SU-DHL-6 (cell line): ENCODE results near the gene HINFP.

Source experiments
- EZH2phosphoT487 ChIP-seq: fragments of 200-600 bp; sonication (generic), shearing (Covaris generic); conservative IDR thresholded peaks from 2 replicates; pipeline ENCODE4 v1.6.1; 2018; ENCODE audit warnings: mild to moderate bottlenecking, antibody characterized with exemption, low read length, moderate library complexity, mixed read lengths
- TF ChIP-seq, protein P1 (sequence below): fragments of 200-600 bp; sonication (generic); IDR thresholded peaks from one replicate; pipeline ENCODE4 v1.5.1; 2017; ENCODE audit warnings: antibody characterized with exemption, mild to moderate bottlenecking, low read length, moderate library complexity; ENCODE audit not compliant: insufficient read depth, poor library complexity, severe bottlenecking

- TF ChIP-seq, protein P1, sequence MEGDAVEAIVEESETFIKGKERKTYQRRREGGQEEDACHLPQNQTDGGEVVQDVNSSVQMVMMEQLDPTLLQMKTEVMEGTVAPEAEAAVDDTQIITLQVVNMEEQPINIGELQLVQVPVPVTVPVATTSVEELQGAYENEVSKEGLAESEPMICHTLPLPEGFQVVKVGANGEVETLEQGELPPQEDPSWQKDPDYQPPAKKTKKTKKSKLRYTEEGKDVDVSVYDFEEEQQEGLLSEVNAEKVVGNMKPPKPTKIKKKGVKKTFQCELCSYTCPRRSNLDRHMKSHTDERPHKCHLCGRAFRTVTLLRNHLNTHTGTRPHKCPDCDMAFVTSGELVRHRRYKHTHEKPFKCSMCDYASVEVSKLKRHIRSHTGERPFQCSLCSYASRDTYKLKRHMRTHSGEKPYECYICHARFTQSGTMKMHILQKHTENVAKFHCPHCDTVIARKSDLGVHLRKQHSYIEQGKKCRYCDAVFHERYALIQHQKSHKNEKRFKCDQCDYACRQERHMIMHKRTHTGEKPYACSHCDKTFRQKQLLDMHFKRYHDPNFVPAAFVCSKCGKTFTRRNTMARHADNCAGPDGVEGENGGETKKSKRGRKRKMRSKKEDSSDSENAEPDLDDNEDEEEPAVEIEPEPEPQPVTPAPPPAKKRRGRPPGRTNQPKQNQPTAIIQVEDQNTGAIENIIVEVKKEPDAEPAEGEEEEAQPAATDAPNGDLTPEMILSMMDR = no peak
- no peak for TF ChIP-seq EZH2phosphoT487
These were observed 19.5 kb upstream of the HINFP start, which contains the start of gene DPAGT1 for GRCh38 chr11:119101759-119102423.
